ENCODE data around the gene UBXN4.
"Not testable (repeated sequence)": the region's sequence is repeated elsewhere in the genome, so short reads cannot be mapped to it uniquely, and the experiment has no call there.

The UBXN4 gene

DNA sequence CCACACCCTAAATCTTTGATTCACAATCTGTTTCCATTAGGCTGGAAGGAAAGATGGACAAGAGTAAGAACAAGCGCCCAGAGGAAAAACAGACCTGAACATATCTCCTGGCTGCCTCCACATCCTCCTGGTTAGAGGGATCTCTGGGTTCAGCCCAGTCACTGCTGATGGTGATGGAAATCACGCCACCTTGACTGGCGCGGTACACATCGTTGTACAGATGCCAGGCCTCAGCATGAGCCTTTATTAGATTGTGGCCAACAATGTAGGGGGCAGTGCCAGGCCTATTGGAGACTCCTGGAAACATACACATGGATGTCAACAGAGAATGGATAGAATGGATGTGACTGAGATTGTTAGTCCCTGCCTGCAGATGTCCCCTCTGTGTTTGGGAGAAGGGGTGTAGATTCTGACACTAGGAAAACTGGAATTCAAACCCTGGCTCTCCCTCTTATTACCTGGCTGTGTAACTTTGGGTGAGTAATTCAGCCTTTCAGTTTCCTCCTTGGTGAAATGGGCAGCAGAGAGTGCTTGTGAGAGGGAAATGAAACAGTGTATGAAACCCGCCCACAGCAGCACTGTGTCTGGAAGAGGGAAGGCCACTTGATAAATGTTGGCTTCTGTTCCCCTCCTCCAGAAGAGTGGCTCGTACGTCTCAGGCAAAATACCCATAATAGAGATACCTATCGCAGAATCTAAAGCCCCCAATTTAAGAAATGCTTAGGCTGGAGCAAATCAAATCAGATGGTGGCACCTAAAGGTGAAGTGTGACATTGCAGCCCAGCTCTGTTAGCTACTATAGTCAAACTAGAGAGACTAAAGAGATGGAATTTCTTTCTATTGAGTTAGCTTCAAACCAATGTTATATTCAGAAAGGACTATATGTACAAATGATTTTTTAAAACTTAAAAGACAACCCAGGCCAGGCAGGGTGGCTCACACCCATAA is 59.1 kb downstream of the UBXN4 start:
- Histone ChIP-seq H3K4me2 (ENCODE audit: low read length) (no peak overlapping the region), H3K27ac (ENCODE audit: low read length) (no peak overlapping the region)

DNA sequence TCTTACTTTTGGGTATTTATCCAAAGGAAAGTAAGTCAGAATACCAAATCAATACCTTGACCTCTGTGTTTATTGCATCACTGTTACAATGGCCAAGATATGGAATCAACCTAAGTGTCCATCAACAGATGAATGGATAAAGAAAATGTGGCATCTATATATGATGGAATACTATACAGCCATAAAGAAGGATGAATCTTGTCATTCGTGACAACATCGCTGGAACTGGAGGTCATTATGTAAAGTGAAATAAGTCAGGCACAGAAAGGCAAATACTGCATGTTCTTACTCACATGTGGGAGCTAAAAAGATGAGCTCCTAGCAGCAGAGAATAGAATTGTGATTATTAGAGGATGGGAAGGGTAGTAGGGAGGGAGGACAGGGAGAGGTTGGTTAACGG is 60.7 kb downstream of the UBXN4 start:
- peaks cover 32% of the 10 kb centered on the region for H3K36me3 ChIP-seq (replicated peaks; ENCODE audit: low read depth, low read length)
- H3K4me2 ChIP-seq (ENCODE audit: low read length): no peak overlapping the region
- TF ChIP-seq EZH2phosphoT487 (IDR thresholded peaks at IDR 0.05; ENCODE audit: low read depth): no peak
- TF ChIP-seq, protein P1, sequence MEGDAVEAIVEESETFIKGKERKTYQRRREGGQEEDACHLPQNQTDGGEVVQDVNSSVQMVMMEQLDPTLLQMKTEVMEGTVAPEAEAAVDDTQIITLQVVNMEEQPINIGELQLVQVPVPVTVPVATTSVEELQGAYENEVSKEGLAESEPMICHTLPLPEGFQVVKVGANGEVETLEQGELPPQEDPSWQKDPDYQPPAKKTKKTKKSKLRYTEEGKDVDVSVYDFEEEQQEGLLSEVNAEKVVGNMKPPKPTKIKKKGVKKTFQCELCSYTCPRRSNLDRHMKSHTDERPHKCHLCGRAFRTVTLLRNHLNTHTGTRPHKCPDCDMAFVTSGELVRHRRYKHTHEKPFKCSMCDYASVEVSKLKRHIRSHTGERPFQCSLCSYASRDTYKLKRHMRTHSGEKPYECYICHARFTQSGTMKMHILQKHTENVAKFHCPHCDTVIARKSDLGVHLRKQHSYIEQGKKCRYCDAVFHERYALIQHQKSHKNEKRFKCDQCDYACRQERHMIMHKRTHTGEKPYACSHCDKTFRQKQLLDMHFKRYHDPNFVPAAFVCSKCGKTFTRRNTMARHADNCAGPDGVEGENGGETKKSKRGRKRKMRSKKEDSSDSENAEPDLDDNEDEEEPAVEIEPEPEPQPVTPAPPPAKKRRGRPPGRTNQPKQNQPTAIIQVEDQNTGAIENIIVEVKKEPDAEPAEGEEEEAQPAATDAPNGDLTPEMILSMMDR (IDR thresholded peaks at IDR 0.05; ENCODE audit: low read depth, low read length): no peak
- H3K27me3 ChIP-seq (ENCODE audit: low read depth, low read length): no peaks in the 10 kb centered on the region
- no peak overlapping the region for H3K27ac ChIP-seq (ENCODE audit: low read length)
- H3K79me2 ChIP-seq (ENCODE audit: low read length): no peaks in the 10 kb centered on the region
- H3K9me3 ChIP-seq (ENCODE audit: insufficient read depth, low read length): 0 out of 2 replicates have a peak, but pooled peaks cover 5% of the 10 kb centered on the region
- no peaks in the 10 kb centered on the region for H4K20me1 ChIP-seq (ENCODE audit: insufficient read depth, low read length)
- H3K4me3 ChIP-seq (ENCODE audit: low read length): no peak overlapping the region
- no peak overlapping the region for H2AFZ ChIP-seq (ENCODE audit: low read depth, low read length)
- no peak overlapping the region for H3K9ac ChIP-seq (ENCODE audit: low read length)
- H3K4me1 ChIP-seq (ENCODE audit: low read length): no peaks in the 10 kb centered on the region

More for the DNA sequence above, 59.1 kb downstream of the UBXN4 start:
- TF ChIP-seq, protein P1 (IDR thresholded peaks at IDR 0.05; ENCODE audit: low read depth, low read length): 0 out of 2 replicates have a peak, but pooled peaks have one; percentile 9
- no peak for TF ChIP-seq EZH2phosphoT487 (IDR thresholded peaks at IDR 0.05; ENCODE audit: low read depth)
- 0 out of 2 replicates have a peak, but pooled peaks cover 5% of the 10 kb centered on the region for H3K9me3 ChIP-seq (ENCODE audit: insufficient read depth, low read length)
- H2AFZ ChIP-seq (ENCODE audit: low read depth, low read length): no peak overlapping the region
- no peaks in the 10 kb centered on the region for H3K27me3 ChIP-seq (ENCODE audit: low read depth, low read length)
- no peak overlapping the region for H3K9ac ChIP-seq (ENCODE audit: low read length)
- no peaks in the 10 kb centered on the region for H4K20me1 ChIP-seq (ENCODE audit: insufficient read depth, low read length)
- no peak overlapping the region for H3K4me3 ChIP-seq (ENCODE audit: low read length)
- no peaks in the 10 kb centered on the region for H3K79me2 ChIP-seq (ENCODE audit: low read length)
- no peaks in the 10 kb centered on the region for H3K4me1 ChIP-seq (ENCODE audit: low read length)
- peaks cover 32% of the 10 kb centered on the region for H3K36me3 ChIP-seq (replicated peaks; ENCODE audit: low read depth, low read length)

DNA sequence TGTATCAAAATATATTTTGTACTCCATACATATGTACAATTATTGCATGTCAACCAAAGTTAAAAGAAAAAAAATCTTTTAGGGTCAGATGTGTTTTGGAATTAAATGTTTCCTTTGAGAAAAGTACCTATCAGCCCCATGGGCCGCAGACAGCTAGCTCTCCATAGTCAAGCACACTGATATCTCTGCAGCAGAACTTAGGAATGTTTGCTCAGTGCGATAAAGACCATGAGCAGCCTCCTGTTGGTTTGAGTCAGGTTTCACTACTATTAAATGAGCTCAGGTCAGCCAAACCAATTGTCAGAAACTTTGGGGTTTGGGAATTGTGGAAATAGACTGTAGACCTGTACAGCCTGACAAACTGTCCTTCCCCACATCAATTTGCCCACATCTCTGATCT is 61.6 kb downstream of the UBXN4 start:
- no peaks in the 10 kb centered on the region for H3K79me2 ChIP-seq (ENCODE audit: low read length)

DNA sequence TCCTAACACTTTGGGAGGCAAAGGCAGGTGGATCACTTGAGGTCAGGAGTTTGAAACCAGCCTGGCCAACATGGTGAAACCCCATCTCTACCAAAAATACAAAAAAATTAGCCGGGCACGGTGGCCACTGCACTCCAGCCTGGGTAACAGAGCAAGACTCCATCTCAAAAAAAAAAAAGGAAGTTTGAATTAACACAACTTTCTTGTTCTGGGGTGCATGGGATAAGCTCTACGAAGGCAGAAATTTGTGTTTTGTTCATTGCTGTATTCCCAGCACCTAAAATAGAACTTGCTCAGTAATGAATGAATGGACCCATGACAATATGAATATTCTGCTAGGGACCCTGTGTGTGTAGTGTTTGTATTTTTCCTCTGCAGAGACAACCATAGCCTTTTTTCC is 66.2 kb downstream of the UBXN4 start:
- not testable (repeated sequence) for H3K27me3 ChIP-seq (ENCODE audit: low read depth, low read length); H3K4me2 ChIP-seq (ENCODE audit: low read length); H3K27ac ChIP-seq (ENCODE audit: low read length); H3K79me2 ChIP-seq (ENCODE audit: low read length); H3K9ac ChIP-seq (ENCODE audit: low read length); H3K36me3 ChIP-seq (replicated peaks; ENCODE audit: low read depth, low read length); H3K4me1 ChIP-seq (ENCODE audit: low read length); H3K4me3 ChIP-seq (ENCODE audit: low read length); H2AFZ ChIP-seq (ENCODE audit: low read depth, low read length); H3K9me3 ChIP-seq (ENCODE audit: insufficient read depth, low read length); H4K20me1 ChIP-seq (ENCODE audit: insufficient read depth, low read length)

More for the DNA sequence above, 61.6 kb downstream of the UBXN4 start:
- 0 out of 2 replicates have a peak, but pooled peaks cover 5% of the 10 kb centered on the region for H3K9me3 ChIP-seq (ENCODE audit: insufficient read depth, low read length)
- H3K9ac ChIP-seq (ENCODE audit: low read length): no peak overlapping the region
- H3K27me3 ChIP-seq (ENCODE audit: low read depth, low read length): no peaks in the 10 kb centered on the region
- TF ChIP-seq EZH2phosphoT487 (IDR thresholded peaks at IDR 0.05; ENCODE audit: low read depth): no peak
- TF ChIP-seq, protein P1 (IDR thresholded peaks at IDR 0.05; ENCODE audit: low read depth, low read length): no peak
- H2AFZ ChIP-seq (ENCODE audit: low read depth, low read length): no peak overlapping the region
- no peaks in the 10 kb centered on the region for H3K4me1 ChIP-seq (ENCODE audit: low read length)
- H3K4me3 ChIP-seq (ENCODE audit: low read length): no peak overlapping the region
- H3K4me2 ChIP-seq (ENCODE audit: low read length): no peak overlapping the region
- H3K36me3 ChIP-seq (replicated peaks; ENCODE audit: low read depth, low read length): peaks cover 32% of the 10 kb centered on the region
- no peaks in the 10 kb centered on the region for H4K20me1 ChIP-seq (ENCODE audit: insufficient read depth, low read length)
- no peak overlapping the region for H3K27ac ChIP-seq (ENCODE audit: low read length)
